ENCODE data around the gene ANKRD12. TPM values are rescaled to one million over a fixed set of nuclear protein-coding genes. Genes with fewer than 3 reads are reported as not detected.

Gene ANKRD12
- total RNA-seq, 2 experiments from 2014 or later, result 160 to 164 TPM

- Mint-ChIP-seq H3K4me1 (ENCODE audit: low read depth) (peaks cover 89% of the 10 kb centered on the region), H3K4me3 (no peak overlapping the region), H3K27ac (no peak overlapping the region), H3K36me3 (ENCODE audit: low read depth) (peaks cover 61% of the 10 kb centered on the region), H3K27me3 (no peaks in the 10 kb centered on the region), H3K9me3 (no peaks in the 10 kb centered on the region)
- H3K36me3 ChIP-seq (ENCODE audit: insufficient read depth, low read length), result peaks cover 24% of the 10 kb centered on the region
- POLR2A ChIA-PET, result no interaction called here
- no peaks in the 10 kb centered on the region for H3K27me3 ChIP-seq (ENCODE audit: control insufficient read depth in 1 of 2, insufficient read depth in 2 of 2, low read length in 2 of 2)
- H3K4me1 ChIP-seq (ENCODE audit: insufficient read depth, low read length), result peaks cover 27% of the 10 kb centered on the region
- no peak overlapping the region for H3K27ac ChIP-seq (ENCODE audit: low read depth in 1 of 2, low read length in 2 of 2)
- no peak for TF ChIP-seq CTCF (IDR thresholded peaks at IDR 0.05)
- no peak for ATAC-seq (ENCODE audit: poor library complexity)
- CTCF ChIA-PET, result interaction anchor here (1.5 kb wide), 1 partner anchor 105 kb away, joined by 3 read pairs; no protein-coding TSS in a partner anchor
- intact Hi-C loops (cut with DNase I, micrococcal nuclease), result no loop called here
- no peaks in the 10 kb centered on the region for H3K9me3 ChIP-seq (ENCODE audit: control insufficient read depth in 1 of 2, insufficient read depth in 1 of 2, low read length in 2 of 2)
- H3K4me3 ChIP-seq (ENCODE audit: low read length), result no peak overlapping the region
- DNase-seq, result no peak
Measured at GRCh38 chr18:9178557-9178956, 42.0 kb downstream of the ANKRD12 start.

GRCh38 chr18:9181275-9181674 is 44.7 kb downstream of the ANKRD12 start:
- H3K27me3 Mint-ChIP-seq, result no peaks in the 10 kb centered on the region
- intact Hi-C loops (cut with DNase I, micrococcal nuclease), result no loop called here
- peaks cover 69% of the 10 kb centered on the region for H3K36me3 Mint-ChIP-seq (ENCODE audit: low read depth)
- H3K4me3 ChIP-seq (ENCODE audit: low read length), result no peak overlapping the region
- ATAC-seq (ENCODE audit: poor library complexity), result no peak
- TF ChIP-seq CTCF (IDR thresholded peaks at IDR 0.05), result no peak
- no peak overlapping the region for H3K27ac ChIP-seq (ENCODE audit: low read depth in 1 of 2, low read length in 2 of 2)
- CTCF ChIA-PET, result interaction anchor here (1.0 kb wide), 1 partner anchor 21 kb away, joined by 3 read pairs; no protein-coding TSS in a partner anchor
- no peaks in the 10 kb centered on the region for H3K9me3 ChIP-seq (ENCODE audit: control insufficient read depth in 1 of 2, insufficient read depth in 1 of 2, low read length in 2 of 2)
- no peaks in the 10 kb centered on the region for H3K27me3 ChIP-seq (ENCODE audit: control insufficient read depth in 1 of 2, insufficient read depth in 2 of 2, low read length in 2 of 2)
- no peak overlapping the region for H3K27ac Mint-ChIP-seq
- POLR2A ChIA-PET, result interaction anchor here (0.9 kb wide), 1 partner anchor 8 kb away, joined by 3 read pairs; no protein-coding TSS in a partner anchor
- peaks cover 32% of the 10 kb centered on the region for H3K36me3 ChIP-seq (ENCODE audit: insufficient read depth, low read length)
- H3K4me1 Mint-ChIP-seq (ENCODE audit: low read depth), result peaks cover 93% of the 10 kb centered on the region
- H3K9me3 Mint-ChIP-seq, result no peaks in the 10 kb centered on the region
- DNase-seq, result no peak
- no peak overlapping the region for H3K4me3 Mint-ChIP-seq
- peaks cover 15% of the 10 kb centered on the region for H3K4me1 ChIP-seq (ENCODE audit: insufficient read depth, low read length)

GRCh38 chr18:9182852-9183399 is 46.3 kb downstream of the ANKRD12 start:
- POLR2A ChIA-PET, result no interaction called here
- Mint-ChIP-seq H3K36me3 (ENCODE audit: low read depth) (peaks cover 65% of the 10 kb centered on the region), H3K27me3 (no peaks in the 10 kb centered on the region), H3K4me3 (no peak overlapping the region), H3K4me1 (ENCODE audit: low read depth) (peaks cover 82% of the 10 kb centered on the region), H3K27ac (no peak overlapping the region), H3K9me3 (no peaks in the 10 kb centered on the region)
- CTCF ChIA-PET, result no interaction called here
- TF ChIP-seq CTCF (IDR thresholded peaks at IDR 0.05), result no peak
- ATAC-seq (ENCODE audit: poor library complexity), result no peak
- Histone ChIP-seq H3K9me3 (ENCODE audit: control insufficient read depth in 1 of 2, insufficient read depth in 1 of 2, low read length in 2 of 2) (no peaks in the 10 kb centered on the region), H3K4me1 (ENCODE audit: insufficient read depth, low read length) (peaks cover 9% of the 10 kb centered on the region), H3K36me3 (ENCODE audit: insufficient read depth, low read length) (peaks cover 41% of the 10 kb centered on the region), H3K27ac (ENCODE audit: low read depth in 1 of 2, low read length in 2 of 2) (no peak overlapping the region), H3K4me3 (ENCODE audit: low read length) (no peak overlapping the region), H3K27me3 (ENCODE audit: control insufficient read depth in 1 of 2, insufficient read depth in 2 of 2, low read length in 2 of 2) (no peaks in the 10 kb centered on the region)
- no peak for DNase-seq
- intact Hi-C loops (cut with DNase I, micrococcal nuclease), result no loop called here

Measured in CD4-positive, alpha-beta T cell (primary cell).